ENCODE data around the gene STARD7.

- TF ChIP-seq, protein P1, sequence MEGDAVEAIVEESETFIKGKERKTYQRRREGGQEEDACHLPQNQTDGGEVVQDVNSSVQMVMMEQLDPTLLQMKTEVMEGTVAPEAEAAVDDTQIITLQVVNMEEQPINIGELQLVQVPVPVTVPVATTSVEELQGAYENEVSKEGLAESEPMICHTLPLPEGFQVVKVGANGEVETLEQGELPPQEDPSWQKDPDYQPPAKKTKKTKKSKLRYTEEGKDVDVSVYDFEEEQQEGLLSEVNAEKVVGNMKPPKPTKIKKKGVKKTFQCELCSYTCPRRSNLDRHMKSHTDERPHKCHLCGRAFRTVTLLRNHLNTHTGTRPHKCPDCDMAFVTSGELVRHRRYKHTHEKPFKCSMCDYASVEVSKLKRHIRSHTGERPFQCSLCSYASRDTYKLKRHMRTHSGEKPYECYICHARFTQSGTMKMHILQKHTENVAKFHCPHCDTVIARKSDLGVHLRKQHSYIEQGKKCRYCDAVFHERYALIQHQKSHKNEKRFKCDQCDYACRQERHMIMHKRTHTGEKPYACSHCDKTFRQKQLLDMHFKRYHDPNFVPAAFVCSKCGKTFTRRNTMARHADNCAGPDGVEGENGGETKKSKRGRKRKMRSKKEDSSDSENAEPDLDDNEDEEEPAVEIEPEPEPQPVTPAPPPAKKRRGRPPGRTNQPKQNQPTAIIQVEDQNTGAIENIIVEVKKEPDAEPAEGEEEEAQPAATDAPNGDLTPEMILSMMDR (IDR thresholded peaks at IDR 0.05 in 2 of 3, conservative IDR thresholded peaks at IDR 0.05 in 1 of 3; ENCODE audit: control insufficient read depth in 2 of 3, extremely low read depth in 1 of 3, insufficient read depth in 1 of 3, low read depth in 3 of 3, low read length in 3 of 3): no peak
- no peak for TF ChIP-seq YBX1 (IDR thresholded peaks at IDR 0.05)
These were observed 39.3 kb upstream of the STARD7 start for GRCh38 chr2:96247896-96248295.

Data from GM12878 (cell line).